GM21528 (cell line): ENCODE data around the gene TTC9B.

Experiments
- ATAC-seq: cut with Tn5 transposase; IDR thresholded peaks from one replicate; pipeline ENCODE4 v1.9.1; 2021; ENCODE audit warnings: mild to moderate bottlenecking, moderate library complexity; ENCODE audit not compliant: unreplicated experiment, low FRiP score

The TTC9B gene

DNA sequence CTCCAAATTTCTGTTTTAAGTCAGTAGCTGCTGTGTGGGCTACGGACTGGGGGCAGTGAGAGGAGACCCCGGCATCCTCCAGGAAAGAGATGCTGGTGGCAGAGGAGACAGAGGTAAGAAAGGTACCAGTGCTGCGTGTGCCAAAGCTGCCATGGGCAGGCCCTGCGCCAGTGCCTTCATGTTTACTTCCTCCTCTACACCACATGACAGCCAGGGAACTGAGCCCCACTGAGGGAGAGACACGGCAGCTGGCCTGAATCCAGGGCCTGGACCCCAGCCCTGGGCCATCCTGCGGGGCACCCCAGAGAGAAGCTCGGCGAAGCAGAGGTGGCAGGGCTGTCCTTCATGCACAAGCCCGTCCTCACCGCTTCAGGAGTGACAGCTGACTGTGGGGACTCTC, 31.0 kb upstream of the TTC9B start:
- ATAC-seq, result no peak

DNA sequence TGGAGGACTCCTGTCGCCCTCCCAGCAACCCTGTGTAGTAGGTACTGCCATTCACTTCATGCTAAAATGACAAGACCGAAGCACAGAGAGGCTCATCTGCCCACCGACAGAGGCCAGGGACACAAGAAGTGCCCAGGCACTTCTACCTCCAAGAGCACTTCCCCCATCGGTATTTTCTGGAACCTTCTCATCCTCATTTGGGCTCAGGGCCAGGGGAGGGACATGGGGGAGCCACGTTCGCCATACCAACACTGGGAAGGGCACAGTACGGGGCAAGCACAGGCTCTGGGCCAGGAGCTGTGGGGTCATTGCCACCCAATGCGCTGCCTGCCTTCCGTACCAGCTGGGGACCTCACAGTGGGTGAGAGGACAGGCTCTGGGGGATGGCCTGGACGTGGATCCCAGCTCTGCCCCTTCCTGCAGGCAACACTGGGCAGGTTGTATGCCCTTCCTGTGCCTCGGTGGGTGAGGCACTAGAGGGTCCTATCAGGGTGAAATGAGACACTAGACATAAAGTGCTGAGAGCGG, 29.6 kb upstream of the TTC9B start:
- ATAC-seq, result no peak

DNA sequence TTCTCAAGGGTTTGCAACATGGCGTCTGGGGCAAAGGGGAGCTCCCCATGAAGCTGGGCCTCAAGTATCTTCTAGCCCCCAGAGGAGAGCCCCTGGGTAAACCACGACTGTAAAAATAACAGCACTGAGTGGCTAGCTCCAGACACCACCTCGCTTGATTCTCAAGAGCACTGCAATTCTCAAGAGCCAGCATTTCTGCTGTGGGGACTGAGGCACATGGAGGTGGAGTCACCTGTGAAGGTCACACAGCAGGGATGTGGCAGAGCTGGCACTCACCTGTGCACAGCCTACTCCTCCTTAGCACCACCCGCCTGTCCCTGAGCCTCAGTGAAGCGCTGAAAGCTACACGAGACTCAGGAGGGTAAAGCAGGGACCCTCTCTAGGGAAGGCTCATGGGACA, 29.0 kb upstream of the TTC9B start:
- ATAC-seq, result no peak

DNA sequence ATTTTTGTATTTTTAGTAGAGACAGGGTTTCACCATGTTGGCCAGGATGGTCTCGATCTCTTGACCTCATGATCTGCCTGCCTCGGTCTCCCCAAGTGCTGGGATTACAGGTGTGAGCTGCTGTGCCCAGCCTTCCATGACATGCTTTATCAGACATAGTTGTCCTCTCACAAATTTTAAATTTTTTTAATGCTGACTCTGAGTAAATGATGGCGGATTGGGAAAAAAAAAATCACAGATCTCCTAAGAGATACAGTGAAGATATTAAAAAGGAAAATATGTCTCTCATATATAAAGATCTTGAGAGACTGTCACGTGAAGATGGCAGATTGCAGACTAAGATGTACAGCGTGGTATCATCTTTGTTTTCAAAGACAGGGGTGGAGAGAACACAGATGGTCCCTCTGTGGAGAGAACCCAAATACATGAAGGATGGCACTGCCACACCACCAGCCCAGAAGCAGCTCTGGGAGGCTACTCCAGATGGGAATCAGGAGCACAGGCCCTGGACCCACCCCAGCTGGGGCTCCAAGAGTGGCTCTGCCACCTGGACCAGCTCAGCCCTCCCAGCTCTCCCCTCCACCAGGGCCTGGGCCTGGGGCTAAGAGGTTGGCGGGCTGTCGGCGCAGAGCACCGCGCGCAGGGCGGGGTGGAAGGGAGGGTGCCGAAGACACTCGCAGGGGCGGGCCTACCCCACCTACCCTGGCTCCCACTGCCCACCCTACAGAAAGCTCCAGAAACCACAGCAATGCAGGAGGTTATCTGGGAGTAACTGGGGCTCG, 28.3 kb upstream of the TTC9B start:
- no peak for ATAC-seq

DNA sequence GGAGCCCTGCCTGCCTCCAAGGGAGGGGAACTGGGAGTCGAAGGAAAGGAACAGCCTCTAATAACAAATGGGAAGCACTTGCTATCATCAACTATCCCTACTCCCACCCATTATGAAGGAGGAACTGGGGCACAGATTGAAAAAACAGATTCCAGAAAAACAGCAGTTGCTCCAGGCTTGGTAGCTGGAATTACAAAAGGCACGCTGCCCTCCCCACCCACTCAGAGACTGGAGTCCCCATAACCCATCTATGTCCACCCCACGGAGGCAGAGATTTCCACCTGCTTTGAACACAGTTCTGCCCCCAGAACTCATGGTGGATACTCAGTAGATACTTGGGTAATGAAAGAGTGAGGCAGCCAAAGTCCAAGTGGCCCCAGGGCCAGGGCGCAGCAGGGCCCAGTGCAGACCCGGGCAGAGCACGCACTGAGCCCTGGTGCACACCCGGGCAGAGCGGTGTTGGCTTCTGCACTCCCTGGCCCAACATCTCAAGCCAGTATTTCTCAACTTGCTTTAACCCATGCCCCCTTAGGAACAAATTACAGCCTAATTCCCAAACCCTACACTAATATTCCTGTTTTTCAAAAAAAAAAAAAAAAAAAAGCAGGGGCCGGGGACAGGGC, 27.4 kb upstream of the TTC9B start:
- ATAC-seq, result no peak

DNA sequence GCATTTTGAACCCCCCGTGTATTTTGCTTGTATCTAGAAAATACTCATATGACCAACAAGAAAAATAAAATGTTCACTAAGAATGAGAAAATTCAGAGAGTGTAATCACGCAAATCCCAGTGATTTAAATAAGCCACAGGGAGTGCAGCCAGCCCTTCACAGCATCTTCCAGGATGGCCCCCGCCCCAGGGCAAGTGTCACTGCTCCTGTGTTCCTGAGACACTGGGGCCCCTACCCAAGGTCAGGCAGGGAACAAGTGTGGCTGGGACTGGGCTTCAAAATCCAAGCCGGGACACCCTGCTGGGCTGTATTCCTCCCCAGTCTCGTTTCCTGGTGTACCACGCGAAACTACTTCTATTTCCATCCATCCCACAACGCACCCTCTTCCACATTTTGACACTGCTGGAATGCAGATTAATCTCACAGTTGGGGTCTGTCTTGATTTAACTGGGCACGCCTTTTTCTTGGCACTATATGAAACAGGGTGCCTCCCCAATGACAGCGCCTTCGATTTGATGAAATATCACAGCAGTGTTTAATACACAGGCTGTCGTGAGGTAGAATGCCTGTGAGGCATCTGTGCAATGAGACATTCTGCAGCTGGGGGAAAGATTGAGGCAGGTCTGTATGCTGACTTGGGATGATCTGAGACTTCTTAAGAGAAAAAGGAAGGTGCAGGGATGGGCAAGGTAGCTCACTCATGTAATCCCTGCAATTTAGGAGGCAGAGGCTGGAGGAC, 26.6 kb upstream of the TTC9B start:
- ATAC-seq, result no peak

DNA sequence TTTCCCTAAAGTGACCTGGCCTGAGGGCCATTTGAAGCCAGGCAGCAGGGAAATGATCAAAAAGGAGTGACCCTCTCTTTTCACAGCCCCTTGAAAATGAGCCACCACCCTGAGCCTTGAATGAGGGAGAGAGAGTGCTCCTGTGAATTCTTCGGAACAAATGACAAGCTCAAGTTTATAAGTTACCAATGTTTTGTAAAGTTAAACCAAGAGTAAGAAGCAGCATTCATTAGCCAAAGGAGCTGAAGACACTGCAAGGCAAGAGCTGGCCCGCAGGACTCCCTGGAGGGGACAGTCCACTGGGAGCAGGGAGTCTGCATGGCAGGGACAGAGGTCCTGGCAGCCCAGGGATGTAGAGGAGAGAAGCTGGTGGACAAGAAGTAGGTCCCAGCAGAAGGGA, 25.0 kb upstream of the TTC9B start:
- no peak for ATAC-seq

GRCh38 chr19:40242480-40242879, 24.3 kb upstream of the TTC9B start:
- ATAC-seq, result no peak

- ATAC-seq, result no peak
Observed at GRCh38 chr19:40241809-40242384, 23.7 kb upstream of the TTC9B start.

DNA sequence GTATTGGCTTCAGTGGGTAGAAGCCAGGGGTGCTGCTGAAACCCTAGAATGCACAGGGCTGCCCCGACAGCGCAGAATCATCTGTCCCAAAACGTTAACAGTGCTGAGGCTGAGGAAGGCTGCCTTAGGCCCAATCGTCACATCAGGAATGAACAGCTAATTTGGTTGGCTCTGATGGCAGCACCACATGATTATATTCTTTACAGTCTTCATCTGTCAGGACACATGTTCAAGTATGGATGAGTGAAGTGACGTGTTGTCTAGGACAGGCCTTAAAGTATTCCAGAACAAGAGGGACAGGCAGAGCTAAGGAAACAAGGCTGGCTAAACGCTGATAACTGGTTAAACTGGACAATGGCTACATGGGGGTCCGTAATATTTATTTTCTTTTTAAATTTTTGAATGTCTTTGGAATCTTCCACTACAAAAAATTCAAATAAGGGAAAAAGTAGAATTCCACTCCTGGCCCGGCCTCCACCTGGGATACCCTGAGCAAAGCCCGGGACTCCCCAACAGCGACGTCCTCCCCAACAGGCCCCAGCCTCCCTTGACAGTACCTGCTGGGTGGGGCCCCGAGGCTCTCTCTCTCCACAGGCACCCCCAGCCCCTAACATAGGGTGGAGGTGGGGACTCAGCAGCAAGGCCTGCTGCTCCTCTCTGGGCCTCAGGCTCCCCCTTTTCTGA, 23.1 kb upstream of the TTC9B start:
- no peak for ATAC-seq

GRCh38 chr19:40240332-40240731, 22.1 kb upstream of the TTC9B start:
- ATAC-seq, result no peak

DNA sequence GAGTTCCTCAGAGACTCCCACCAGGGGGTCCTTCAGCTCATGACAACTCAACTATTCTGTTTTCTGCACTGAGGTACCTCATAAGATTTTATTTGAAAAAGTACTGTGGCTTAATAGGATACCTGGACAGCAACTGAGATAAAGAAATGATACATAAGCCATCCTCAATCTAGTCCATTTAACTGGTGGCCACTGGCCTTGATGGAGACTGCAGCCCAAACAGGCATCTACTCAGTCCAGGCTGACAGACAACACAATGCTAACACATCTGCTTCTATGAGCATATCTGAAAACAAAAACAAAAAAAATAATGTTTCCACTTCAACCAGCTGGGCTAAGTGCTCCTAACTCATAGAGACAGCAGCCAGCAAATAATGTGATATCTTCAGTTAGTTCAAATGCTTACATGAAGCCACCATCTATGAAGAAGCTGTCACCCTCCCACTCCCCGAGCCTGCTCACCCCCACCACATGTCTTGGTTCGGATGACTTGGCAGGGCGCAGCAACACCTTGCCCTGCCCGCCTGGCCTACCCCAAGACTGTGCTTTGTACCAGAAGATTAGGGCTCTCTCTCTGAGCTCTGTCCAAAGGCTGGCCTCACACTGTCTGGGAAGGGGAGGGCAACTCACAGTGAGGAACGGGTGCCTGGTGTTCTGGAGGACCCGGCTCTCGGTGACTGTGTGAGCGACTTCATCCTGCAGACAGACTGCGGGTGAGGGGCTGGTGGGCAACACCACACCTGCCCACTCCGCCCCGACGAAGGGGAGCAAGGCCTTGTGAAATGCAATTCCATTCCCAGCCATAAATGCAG, 21.4 kb upstream of the TTC9B start:
- ATAC-seq, result no peak

DNA sequence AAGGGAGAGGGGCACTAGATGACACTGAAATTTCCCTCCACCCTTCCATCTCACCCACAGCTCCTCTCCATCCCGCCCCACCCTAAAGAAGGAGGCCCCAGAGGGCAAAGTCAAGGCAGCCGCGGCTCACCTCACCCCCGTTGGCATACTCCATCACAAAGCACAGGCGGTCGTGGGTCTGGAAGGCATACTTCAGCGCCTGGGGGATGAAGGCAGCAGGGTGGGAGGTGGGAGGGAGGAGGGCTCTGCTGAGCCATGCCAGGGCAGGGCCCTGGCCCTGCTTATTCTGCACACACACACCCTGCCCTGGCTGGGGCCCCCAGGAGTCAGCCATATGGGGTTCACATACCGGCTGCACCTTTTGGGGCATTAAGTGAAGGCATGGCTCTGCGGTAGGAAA, 20.6 kb upstream of the TTC9B start:
- ATAC-seq, result no peak

- ATAC-seq, result no peak
Observed at GRCh38 chr19:40237791-40238190, 19.6 kb upstream of the TTC9B start.

- ATAC-seq, result no peak
Observed at GRCh38 chr19:40236366-40236765, 18.2 kb upstream of the TTC9B start.

- ATAC-seq, result no peak
Observed at GRCh38 chr19:40236026-40236355, 17.8 kb upstream of the TTC9B start.

- no peak for ATAC-seq
Observed at GRCh38 chr19:40235238-40236025, 17.2 kb upstream of the TTC9B start.

DNA sequence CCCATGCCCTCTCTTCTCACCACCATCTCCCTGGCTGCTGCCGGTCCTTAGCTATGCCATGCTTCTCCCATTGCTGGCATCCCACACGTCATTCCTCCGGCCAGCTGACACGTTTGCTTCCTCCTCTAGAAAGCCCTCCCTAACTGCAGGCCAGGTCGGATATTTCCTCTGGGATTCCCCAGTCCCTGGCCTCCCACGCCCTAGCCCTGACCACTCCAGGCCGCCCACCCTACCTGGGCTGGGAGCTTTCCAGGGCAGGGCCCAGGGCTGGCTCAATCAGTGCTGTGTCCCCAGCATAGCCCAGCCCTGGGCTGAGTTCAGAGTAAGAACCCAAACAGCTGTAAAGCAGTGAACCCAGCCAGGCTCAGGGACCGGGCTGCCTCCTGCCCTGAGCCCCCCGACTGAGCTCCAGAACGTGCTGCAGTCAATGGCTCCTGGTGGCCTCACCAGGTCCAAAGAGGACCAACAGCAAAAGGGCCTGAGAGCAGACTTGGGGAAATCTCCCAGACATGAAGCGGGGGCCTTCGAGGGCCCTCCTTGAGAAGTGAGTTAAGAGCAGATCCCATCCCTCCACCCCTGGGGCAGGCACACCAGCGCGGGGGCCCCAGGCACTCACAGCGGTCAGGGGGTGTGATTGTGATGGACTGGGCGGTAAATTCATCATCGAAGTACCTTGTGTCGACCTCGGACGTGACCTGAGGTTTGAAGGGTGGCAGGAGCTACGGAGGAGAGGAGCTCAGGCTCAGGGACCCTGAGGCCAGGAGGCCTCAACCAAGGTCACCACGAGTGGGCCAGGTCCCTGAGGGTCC, 16.4 kb upstream of the TTC9B start:
- ATAC-seq, result no peak
